Uterus (tissue), 2 donors: ENCODE data around the gene HOMER1.

Source experiments
- POLR2A ChIP-seq, 2 donors: fragments of 450-650 bp; IDR thresholded peaks; one replicate each; pipeline ENCODE4 v1.6.1; 2016; ENCODE audit warnings: antibody characterized with exemption in 2 of 2, mild to moderate bottlenecking in 1 of 2, moderate library complexity in 1 of 2
- TF ChIP-seq, protein P1 (sequence below), 4 experiments: fragments of 200-600 bp in 2 of 4; fragments of 450-650 bp in 2 of 4; sonication (generic) in 2 of 4; IDR thresholded peaks; one replicate each; pipeline ENCODE4 v1.5.1; 2016 to 2019; ENCODE audit warnings: antibody characterized with exemption in 4 of 4, mild to moderate bottlenecking in 2 of 4, moderate library complexity in 1 of 4

DNA sequence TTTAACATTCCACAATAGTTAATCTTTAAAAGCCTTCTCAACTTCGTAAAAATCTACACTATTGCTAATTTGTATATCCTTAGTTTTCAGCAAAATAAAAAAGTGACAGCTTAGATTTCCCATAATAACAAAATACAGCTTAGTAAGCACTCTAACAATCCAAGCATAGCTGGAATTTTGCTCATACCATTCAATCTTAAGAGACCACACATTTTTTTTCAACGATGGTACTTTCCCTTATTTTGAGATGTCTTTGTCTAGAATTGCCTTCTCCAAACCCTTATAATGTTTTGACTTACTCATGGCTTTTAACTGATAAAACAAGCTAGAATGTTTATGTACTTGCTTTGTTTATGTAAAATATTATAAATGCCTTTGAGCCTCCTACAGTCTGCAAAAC is 65.6 kb downstream of the HOMER1 start:
- TF ChIP-seq, protein P1, sequence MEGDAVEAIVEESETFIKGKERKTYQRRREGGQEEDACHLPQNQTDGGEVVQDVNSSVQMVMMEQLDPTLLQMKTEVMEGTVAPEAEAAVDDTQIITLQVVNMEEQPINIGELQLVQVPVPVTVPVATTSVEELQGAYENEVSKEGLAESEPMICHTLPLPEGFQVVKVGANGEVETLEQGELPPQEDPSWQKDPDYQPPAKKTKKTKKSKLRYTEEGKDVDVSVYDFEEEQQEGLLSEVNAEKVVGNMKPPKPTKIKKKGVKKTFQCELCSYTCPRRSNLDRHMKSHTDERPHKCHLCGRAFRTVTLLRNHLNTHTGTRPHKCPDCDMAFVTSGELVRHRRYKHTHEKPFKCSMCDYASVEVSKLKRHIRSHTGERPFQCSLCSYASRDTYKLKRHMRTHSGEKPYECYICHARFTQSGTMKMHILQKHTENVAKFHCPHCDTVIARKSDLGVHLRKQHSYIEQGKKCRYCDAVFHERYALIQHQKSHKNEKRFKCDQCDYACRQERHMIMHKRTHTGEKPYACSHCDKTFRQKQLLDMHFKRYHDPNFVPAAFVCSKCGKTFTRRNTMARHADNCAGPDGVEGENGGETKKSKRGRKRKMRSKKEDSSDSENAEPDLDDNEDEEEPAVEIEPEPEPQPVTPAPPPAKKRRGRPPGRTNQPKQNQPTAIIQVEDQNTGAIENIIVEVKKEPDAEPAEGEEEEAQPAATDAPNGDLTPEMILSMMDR (IDR thresholded peaks at IDR 0.05), result no peak
- TF ChIP-seq POLR2A (IDR thresholded peaks at IDR 0.05), result no peak
